Uterus (tissue), 4 donors: ENCODE measurements around the gene TXNRD2. TPM values are rescaled to one million over a fixed set of nuclear protein-coding genes. Genes with fewer than 3 reads are reported as not detected.

ENCODE experiments used
- DNase-seq, 2 donors: peaks; one replicate each; pipeline ENCODE4 v3.0.0-alpha.2; 2019 to 2020
- H3K27ac ChIP-seq, 2 donors: fragments of 200-600 bp; sonication (generic); 1 replicate in 1 of 2; 2 replicates in 1 of 2; pipeline ENCODE4 v1.5.1; 2016 to 2018
- H3K27me3 ChIP-seq, 2 donors: fragments of 200-600 bp; sonication (generic); one replicate each; pipeline ENCODE4 v1.5.1; 2018 to 2019; ENCODE audit warnings: control low read depth in 1 of 2
- H3K36me3 ChIP-seq, 2 donors: fragments of 200-600 bp; sonication (generic); one replicate each; pipeline ENCODE4 v1.5.1; 2019; ENCODE audit warnings: control low read depth in 1 of 2
- H3K4me1 ChIP-seq, 2 donors: fragments of 200-600 bp; sonication (generic); one replicate each; pipeline ENCODE4 v1.5.1; 2018 to 2019; ENCODE audit warnings: control low read depth in 1 of 2
- H3K4me3 ChIP-seq, 2 donors: fragments of 200-600 bp; sonication (generic); 1 replicate in 1 of 2; 2 replicates in 1 of 2; pipeline ENCODE4 v1.5.1; 2018 to 2019; ENCODE audit warnings: mild to moderate bottlenecking in 1 of 2
- H3K9me3 ChIP-seq, 2 donors: fragments of 200-600 bp; sonication (generic); one replicate each; pipeline ENCODE4 v1.5.1; 2019; ENCODE audit warnings: control low read depth in 1 of 2
- CTCF ChIP-seq, 4 experiments: fragments of 200-600 bp in 2 of 4; fragments of 450-650 bp in 2 of 4; sonication (generic) in 2 of 4; IDR thresholded peaks; one replicate each; pipeline ENCODE4 v1.5.1; 2016 to 2019; ENCODE audit warnings: antibody characterized with exemption in 4 of 4, mild to moderate bottlenecking in 2 of 4, moderate library complexity in 1 of 4
- POLR2A ChIP-seq, 2 donors: fragments of 450-650 bp; IDR thresholded peaks; one replicate each; pipeline ENCODE4 v1.6.1; 2016; ENCODE audit warnings: antibody characterized with exemption in 2 of 2, mild to moderate bottlenecking in 1 of 2, moderate library complexity in 1 of 2
- intact Hi-C: fragments of 100-400 bp; cut with DNase I; formaldehyde crosslinking; loops from one replicate; pipeline ENCODE4 v1.15.1; 2023; ENCODE audit warnings: low total_unique reads
- total RNA-seq, 4 donors: library from RNA; depleted of rRNA in 3 of 4; stranded (reverse); fragments of >200 nt in 3 of 4; gene quantifications; one replicate each; pipeline versions ENCODE4 v1.1.0 to v1.2.4, GENCODE V29; 2014 to 2023
- donor health status: DM: yes; HTN: yes; CAD: no.

TXNRD2 gene
- total RNA-seq, 4 donors from 2014 or later: 14.7 to 48.9 (median 25.6) TPM

- Histone ChIP-seq H3K4me3 (no peak overlapping the region), H3K27ac (no peak overlapping the region), H3K9me3 (no peaks in the 10 kb centered on the region), H3K27me3 (no peaks in the 10 kb centered on the region), H3K4me1 (peaks cover 0 to 12% of the 10 kb centered on the region in 2 donors), H3K36me3 (no peaks in the 10 kb centered on the region)
- intact Hi-C loops: no loop called here
- no peak for DNase-seq
- TF ChIP-seq CTCF (IDR thresholded peaks at IDR 0.05) (no peak), POLR2A (IDR thresholded peaks at IDR 0.05) (no peak)
Observed at GRCh38 chr22:19857382-19857781, 84.2 kb downstream of the TXNRD2 start.

- H3K36me3 ChIP-seq: no peaks in the 10 kb centered on the region
- H3K27me3 ChIP-seq: no peaks in the 10 kb centered on the region
- peaks cover 0 to 12% of the 10 kb centered on the region in 2 donors for H3K4me1 ChIP-seq
- peak overlapping the region; percentile 77 for H3K4me3 ChIP-seq
- peak overlapping the region; percentile 90 to 92 for H3K27ac ChIP-seq
- H3K9me3 ChIP-seq: no peaks in the 10 kb centered on the region
- no peak for TF ChIP-seq POLR2A (IDR thresholded peaks at IDR 0.05)
- no peak for TF ChIP-seq CTCF (IDR thresholded peaks at IDR 0.05)
- peak; percentile 63 to 69 for DNase-seq
- intact Hi-C loops: no loop called here
Observed at GRCh38 chr22:19855504-19856409, 85.9 kb downstream of the TXNRD2 start.

GRCh38 chr22:19854778-19855503, 86.7 kb downstream of the TXNRD2 start, which contains the start of the genes GNB1L and RTL10:
GNB1L (minus strand) TSS chr22:19854874; CDS start chr22:19821355, 33,519 bp downstream.
RTL10 (minus strand) TSS chr22:19854874; CDS start chr22:19852261, 2,613 bp downstream.
- Histone ChIP-seq H3K27ac (peak within 1 kb of the TSS; percentile 90 to 92), H3K9me3 (no peaks in the 10 kb centered on the region), H3K4me1 (peaks cover 0 to 12% of the 10 kb centered on the region in 2 donors), H3K27me3 (no peaks in the 10 kb centered on the region), H3K36me3 (no peaks in the 10 kb centered on the region), H3K4me3 (peak within 1 kb of the TSS; percentile 77 to 81)
- peak; percentile 95 to 98 for DNase-seq
- TF ChIP-seq POLR2A (IDR thresholded peaks at IDR 0.05): peak; percentile 95 to 98
- TF ChIP-seq CTCF (IDR thresholded peaks at IDR 0.05): peak; percentile 16 to 48 (median 22)
- intact Hi-C loops: no loop called here

- intact Hi-C loops: no loop called here
- Histone ChIP-seq H3K27ac (peak overlapping the region; percentile 90 to 92), H3K36me3 (no peaks in the 10 kb centered on the region), H3K4me3 (peak overlapping the region; percentile 77 to 81), H3K4me1 (peaks cover 0 to 12% of the 10 kb centered on the region in 2 donors), H3K9me3 (no peaks in the 10 kb centered on the region), H3K27me3 (no peaks in the 10 kb centered on the region)
- no peak for DNase-seq
- TF ChIP-seq CTCF (IDR thresholded peaks at IDR 0.05) (no peak), POLR2A (IDR thresholded peaks at IDR 0.05) (no peak)
Observed at GRCh38 chr22:19853879-19854777, 87.5 kb downstream of the TXNRD2 start.
